ENCODE data around the gene ETFA. TPM values are rescaled to one million over a fixed set of nuclear protein-coding genes. Genes with fewer than 3 reads are reported as not detected.

The ETFA gene
- polyA plus RNA-seq (ENCODE audit: low read depth in 6 of 6): 100 to 1,000 TPM in 4 of 6 donors, 10 to 100 TPM in 2; 88.5 to 115 (median 105) TPM

DNA sequence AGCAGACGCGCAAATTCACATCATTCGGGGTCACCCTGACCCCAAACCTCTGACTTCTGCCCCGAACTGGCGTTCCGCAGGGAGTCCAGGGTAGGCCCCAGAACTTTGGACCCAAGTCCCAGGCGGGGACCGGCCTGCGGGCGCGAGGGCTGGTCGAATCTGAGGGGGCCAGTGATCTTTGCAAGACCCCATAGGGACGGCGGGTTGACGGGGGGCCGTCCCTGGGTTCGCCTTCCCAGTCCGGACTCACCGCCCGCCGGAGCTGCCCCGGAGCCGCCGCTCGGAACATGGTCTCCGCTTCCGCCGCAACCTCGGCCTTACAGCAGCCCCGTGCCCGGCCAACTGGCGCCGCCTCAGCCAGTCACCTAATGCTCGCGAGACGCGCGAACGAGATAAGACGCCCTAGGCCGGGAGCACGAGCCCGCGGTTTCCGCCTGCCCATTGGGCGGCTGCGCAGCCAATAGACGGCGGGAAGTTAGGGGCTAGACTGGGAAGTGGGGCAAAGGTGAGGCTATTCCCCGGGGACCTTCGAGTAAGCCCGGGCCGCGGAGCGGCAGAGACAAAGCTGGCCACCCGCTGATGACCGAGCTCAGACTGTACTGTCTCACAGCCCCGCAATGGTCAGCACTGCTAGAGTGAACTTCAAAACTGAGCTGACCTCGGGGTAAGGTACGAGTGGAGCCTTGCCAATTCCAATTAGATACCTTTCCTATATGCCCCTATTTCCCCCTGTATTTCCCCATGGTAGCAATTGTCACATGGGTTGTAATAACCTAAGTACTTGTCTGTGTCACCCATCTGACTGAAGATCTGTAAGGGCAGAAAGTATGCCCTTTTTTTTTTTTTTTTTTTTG is at the start of gene ETFA:
ETFA (minus strand) TSS at position 370 of the 854 bp plus-strand sequence; CDS start at position 289, 81 bp downstream.
- Mint-ChIP-seq H3K27me3 (peaks cover 0 to 5% (median 0%) of the 10 kb centered on the region in 3 donors), H3K27ac (peak within 1 kb of the TSS; percentile 53 to 93 (median 81)), H3K4me3 (peak within 1 kb of the TSS; percentile 84 to 94 (median 92)), H3K36me3 (no peaks in the 10 kb centered on the region), H3K4me1 (peaks cover 11 to 31% (median 20%) of the 10 kb centered on the region in 3 donors), H3K9me3 (no peaks in the 10 kb centered on the region)
- DNase-seq: peak; percentile 88
- peak; percentile 97 to 98 for ATAC-seq (ENCODE audit: low read depth in 2 of 2)

- ATAC-seq (ENCODE audit: low read depth in 2 of 2) (no peak), DNase-seq (no peak)
- Mint-ChIP-seq H3K4me1 (no peaks in the 10 kb centered on the region), H3K36me3 (peaks cover 0 to 33% of the 10 kb centered on the region in 2 donors), H3K4me3 (no peak overlapping the region), H3K27me3 (peaks cover 0 to 8% (median 4%) of the 10 kb centered on the region in 3 donors), H3K9me3 (no peaks in the 10 kb centered on the region), H3K27ac (no peak overlapping the region)
These were observed 49.1 kb upstream of the ETFA start for GRCh38 chr15:76360416-76360815.

- H3K4me3 Mint-ChIP-seq: no peak overlapping the region
- DNase-seq (no peak), ATAC-seq (ENCODE audit: low read depth in 2 of 2) (no peak)
- peaks cover 0 to 30% of the 10 kb centered on the region in 2 donors for H3K36me3 Mint-ChIP-seq
- peaks cover 0 to 8% (median 4%) of the 10 kb centered on the region in 3 donors for H3K27me3 Mint-ChIP-seq
- H3K9me3 Mint-ChIP-seq: no peaks in the 10 kb centered on the region
- peak overlapping the region in 1 of 6 donors; percentile 15 for H3K27ac Mint-ChIP-seq
- no peaks in the 10 kb centered on the region for H3K4me1 Mint-ChIP-seq
These were observed 47.9 kb upstream of the ETFA start for GRCh38 chr15:76359152-76359551.

GRCh38 chr15:76358453-76358852 is 47.2 kb upstream of the ETFA start:
- H3K36me3 Mint-ChIP-seq: peaks cover 0 to 26% of the 10 kb centered on the region in 2 donors
- DNase-seq: no peak
- peaks cover 0 to 8% (median 4%) of the 10 kb centered on the region in 3 donors for H3K27me3 Mint-ChIP-seq
- no peak overlapping the region for H3K4me3 Mint-ChIP-seq
- H3K27ac Mint-ChIP-seq: no peak overlapping the region
- no peak for ATAC-seq (ENCODE audit: low read depth in 2 of 2)
- no peaks in the 10 kb centered on the region for H3K4me1 Mint-ChIP-seq
- no peaks in the 10 kb centered on the region for H3K9me3 Mint-ChIP-seq

GRCh38 chr15:76354823-76355440 is 43.7 kb upstream of the ETFA start:
- DNase-seq (no peak), ATAC-seq (ENCODE audit: low read depth in 2 of 2) (no peak)
- peaks cover 0 to 13% (median 8%) of the 10 kb centered on the region in 3 donors for H3K27me3 Mint-ChIP-seq
- H3K4me1 Mint-ChIP-seq: no peaks in the 10 kb centered on the region
- no peak overlapping the region for H3K4me3 Mint-ChIP-seq
- H3K9me3 Mint-ChIP-seq: no peaks in the 10 kb centered on the region
- peak overlapping the region in 1 of 6 donors; percentile 93 for H3K27ac Mint-ChIP-seq
- peaks cover 0 to 30% of the 10 kb centered on the region in 2 donors for H3K36me3 Mint-ChIP-seq

- no peak for ATAC-seq (ENCODE audit: low read depth in 2 of 2)
- peaks cover 0 to 20% (median 13%) of the 10 kb centered on the region in 3 donors for H3K27me3 Mint-ChIP-seq
- peaks cover 0 to 26% of the 10 kb centered on the region in 2 donors for H3K36me3 Mint-ChIP-seq
- no peak overlapping the region for H3K4me3 Mint-ChIP-seq
- H3K9me3 Mint-ChIP-seq: no peaks in the 10 kb centered on the region
- no peak overlapping the region for H3K27ac Mint-ChIP-seq
- no peaks in the 10 kb centered on the region for H3K4me1 Mint-ChIP-seq
- DNase-seq: no peak
These were observed 42.6 kb upstream of the ETFA start for GRCh38 chr15:76353903-76354302.

GRCh38 chr15:76353023-76353577 is 41.8 kb upstream of the ETFA start:
- no peaks in the 10 kb centered on the region for H3K4me1 Mint-ChIP-seq
- no peak for DNase-seq
- ATAC-seq (ENCODE audit: low read depth in 2 of 2): no peak
- H3K27ac Mint-ChIP-seq: no peak overlapping the region
- peaks cover 0 to 20% of the 10 kb centered on the region in 2 donors for H3K36me3 Mint-ChIP-seq
- peaks cover 3 to 23% (median 17%) of the 10 kb centered on the region in 3 donors for H3K27me3 Mint-ChIP-seq
- no peak overlapping the region for H3K4me3 Mint-ChIP-seq
- H3K9me3 Mint-ChIP-seq: no peaks in the 10 kb centered on the region

- Mint-ChIP-seq H3K4me3 (no peak overlapping the region), H3K27ac (no peak overlapping the region), H3K9me3 (peaks cover 0 to 4% (median 0%) of the 10 kb centered on the region in 7 donors), H3K4me1 (peaks cover 8 to 17% (median 14%) of the 10 kb centered on the region in 3 donors), H3K36me3 (peaks cover 9 to 10% of the 10 kb centered on the region in 2 donors), H3K27me3 (peaks cover 24 to 41% (median 35%) of the 10 kb centered on the region in 3 donors)
- ATAC-seq (ENCODE audit: low read depth in 2 of 2): no peak
- DNase-seq: no peak
These were observed 38.2 kb upstream of the ETFA start for GRCh38 chr15:76349301-76350070.

GRCh38 chr15:76347482-76348055 is 36.3 kb upstream of the ETFA start:
- peaks cover 5 to 10% of the 10 kb centered on the region in 2 donors for H3K36me3 Mint-ChIP-seq
- H3K4me3 Mint-ChIP-seq: peak overlapping the region in 6 of 8 donors; percentile 22 to 58 (median 49)
- no peak overlapping the region for H3K27ac Mint-ChIP-seq
- DNase-seq (no peak), ATAC-seq (ENCODE audit: low read depth in 2 of 2) (no peak)
- H3K4me1 Mint-ChIP-seq: peaks cover 12 to 26% (median 19%) of the 10 kb centered on the region in 3 donors
- peaks cover 0 to 6% (median 0%) of the 10 kb centered on the region in 7 donors for H3K9me3 Mint-ChIP-seq
- peaks cover 34 to 53% (median 50%) of the 10 kb centered on the region in 3 donors for H3K27me3 Mint-ChIP-seq

DNA sequence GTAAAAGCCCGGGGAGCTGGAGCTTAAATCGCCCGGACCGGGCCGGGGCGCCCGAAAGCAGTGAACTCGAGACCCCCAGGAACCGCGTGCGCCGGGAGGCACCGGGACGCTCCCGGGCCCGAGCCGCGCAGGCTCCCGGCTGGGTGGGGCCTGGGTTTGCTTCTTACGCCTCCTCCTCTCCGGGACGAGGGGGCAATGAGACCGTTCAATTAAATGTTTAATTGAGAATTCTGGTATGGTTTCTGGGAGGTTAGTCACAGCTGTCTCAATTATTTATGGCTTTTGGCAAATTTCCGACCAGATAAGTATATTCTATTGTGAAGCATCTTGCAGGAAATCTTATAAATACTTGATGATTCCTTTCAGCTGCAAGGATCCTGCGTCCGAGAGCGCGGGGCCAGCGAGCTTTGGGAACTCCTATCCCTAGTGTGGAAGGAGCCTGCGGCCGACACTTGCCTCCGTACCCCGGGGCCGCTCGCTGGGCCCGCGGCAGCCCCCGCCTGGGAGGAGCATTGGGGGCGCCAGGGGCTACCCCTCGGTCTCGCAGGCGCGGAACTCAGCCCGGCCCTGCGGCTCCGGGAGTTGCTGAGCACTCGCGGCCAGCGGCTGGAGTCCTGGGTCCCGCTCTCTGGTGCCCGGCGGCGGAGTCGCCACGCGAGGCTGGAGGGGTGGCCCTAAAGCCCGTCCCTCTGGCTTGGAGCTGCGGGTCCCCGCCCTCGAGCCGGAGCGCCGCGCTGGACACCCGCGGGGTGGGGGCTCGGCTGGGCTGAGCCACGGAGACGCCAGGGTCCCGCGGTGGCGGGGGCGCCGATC is 35.6 kb upstream of the ETFA start:
- H3K36me3 Mint-ChIP-seq: peaks cover 5 to 10% of the 10 kb centered on the region in 2 donors
- H3K4me1 Mint-ChIP-seq: peaks cover 14 to 30% (median 22%) of the 10 kb centered on the region in 3 donors
- H3K9me3 Mint-ChIP-seq: peaks cover 0 to 6% (median 0%) of the 10 kb centered on the region in 7 donors
- DNase-seq (no peak), ATAC-seq (ENCODE audit: low read depth in 2 of 2) (peak in 1 of 2 donors; percentile 10)
- no peak overlapping the region for H3K27ac Mint-ChIP-seq
- H3K27me3 Mint-ChIP-seq: peaks cover 37 to 57% (median 55%) of the 10 kb centered on the region in 3 donors
- H3K4me3 Mint-ChIP-seq: peak overlapping the region; percentile 25 to 81 (median 64)

DNA sequence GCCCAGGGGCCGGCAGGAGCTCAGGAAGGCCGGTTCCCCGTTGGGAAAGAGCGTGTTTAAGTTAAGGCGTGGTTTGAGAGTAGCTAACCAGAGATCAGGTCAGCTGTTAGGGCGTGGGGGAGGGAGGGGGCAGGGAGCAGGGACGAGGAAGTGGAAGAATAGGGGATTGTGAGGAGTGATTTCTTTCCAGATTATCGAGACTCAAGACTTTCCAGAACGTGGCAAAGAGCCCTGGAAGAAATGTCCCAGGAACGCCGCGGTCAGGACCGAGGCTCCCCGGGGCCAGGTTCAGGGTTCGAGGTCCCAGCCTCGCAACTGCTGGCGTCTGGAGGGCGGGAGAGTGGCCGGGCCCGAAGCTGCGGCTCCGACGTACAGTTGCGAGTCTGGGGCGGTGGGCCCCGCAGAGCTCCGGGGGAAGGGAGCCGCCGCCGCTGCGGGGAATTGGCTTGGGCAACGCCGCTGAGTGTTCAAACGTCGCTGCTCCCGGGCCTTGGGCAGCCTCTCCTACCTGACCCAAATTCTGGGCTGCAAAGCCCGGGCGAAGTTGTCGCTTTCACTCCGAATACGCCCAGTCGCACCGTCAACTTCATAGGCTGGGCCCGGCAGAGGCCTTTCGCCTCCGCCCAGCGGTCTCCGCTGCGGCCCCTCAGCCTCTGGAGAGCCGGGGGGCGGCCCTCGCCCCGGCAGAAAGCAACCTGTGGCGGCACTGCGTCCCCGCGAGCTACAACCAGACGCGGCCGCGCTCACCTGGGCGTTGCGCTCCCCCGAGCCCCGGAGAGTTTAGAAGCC is 34.8 kb upstream of the ETFA start:
- ATAC-seq (ENCODE audit: low read depth in 2 of 2): peak; percentile 36 to 47
- Mint-ChIP-seq H3K27ac (peak overlapping the region in 2 of 6 donors; percentile 1 to 75), H3K4me1 (peaks cover 20 to 35% (median 28%) of the 10 kb centered on the region in 3 donors), H3K9me3 (peaks cover 0 to 6% (median 0%) of the 10 kb centered on the region in 7 donors), H3K4me3 (peak overlapping the region; percentile 45 to 90 (median 68)), H3K27me3 (peaks cover 45 to 63% (median 60%) of the 10 kb centered on the region in 3 donors), H3K36me3 (peaks cover 5 to 10% of the 10 kb centered on the region in 2 donors)
- no peak for DNase-seq
